AG04450 (cell line): ENCODE results near the gene RANBP9. TPM values are rescaled to one million over a fixed set of nuclear protein-coding genes. Genes with fewer than 3 reads are reported as not detected.

ENCODE experiments used
- CTCF ChIA-PET: fragments of 300-600, 350-600 bp; formaldehyde crosslinking; extraction: SDS; loops from one replicate; lab custom pipeline; 2022; ENCODE audit warnings: antibody characterized with exemption, inconsistent platforms; lab: Charles Lee
- POLR2A ChIA-PET: fragments of 350-600 bp; formaldehyde crosslinking; extraction: SDS; loops from one replicate; lab custom pipeline; 2021; ENCODE audit warnings: antibody characterized with exemption, inconsistent platforms; lab: Yijun Ruan, JAX
- DNase-seq: peaks from one replicate; pipeline ENCODE4 v3.0.0-alpha.2; 2011; ENCODE audit warnings: low read depth, low spot score
- H3K27ac ChIP-seq: one replicate; pipeline ENCODE4 v1.5.1; 2012; ENCODE audit warnings: low read depth, low read length, control low read depth
- H3K27me3 ChIP-seq: one replicate; pipeline ENCODE4 v1.6.0; 2012; ENCODE audit warnings: low read length; ENCODE audit not compliant: control insufficient read depth, insufficient read depth
- H3K4me3 ChIP-seq: 2 replicates; pipeline ENCODE4 v1.5.1; 2011; ENCODE audit warnings: mild to moderate bottlenecking, low read depth, low read length, control low read depth
- H3K9me3 ChIP-seq: 2 replicates; pipeline ENCODE4 v1.5.1; 2012; ENCODE audit warnings: low read length; ENCODE audit not compliant: control insufficient read depth, insufficient read depth
- CTCF ChIP-seq: IDR thresholded peaks from 2 replicates; pipeline ENCODE4 v1.5.1; 2011; ENCODE audit warnings: low read depth, low read length, control low read depth, inconsistent platforms
- polyA plus RNA-seq: library from polyadenylated mRNA; depleted of rRNA; stranded (reverse); fragments of >200 nt; gene quantifications from 2 replicates; pipeline ENCODE4 v1.2.3, GENCODE V29; 2011

The RANBP9 gene
- polyA plus RNA-seq, 1 experiment, result 37.7 TPM

DNA sequence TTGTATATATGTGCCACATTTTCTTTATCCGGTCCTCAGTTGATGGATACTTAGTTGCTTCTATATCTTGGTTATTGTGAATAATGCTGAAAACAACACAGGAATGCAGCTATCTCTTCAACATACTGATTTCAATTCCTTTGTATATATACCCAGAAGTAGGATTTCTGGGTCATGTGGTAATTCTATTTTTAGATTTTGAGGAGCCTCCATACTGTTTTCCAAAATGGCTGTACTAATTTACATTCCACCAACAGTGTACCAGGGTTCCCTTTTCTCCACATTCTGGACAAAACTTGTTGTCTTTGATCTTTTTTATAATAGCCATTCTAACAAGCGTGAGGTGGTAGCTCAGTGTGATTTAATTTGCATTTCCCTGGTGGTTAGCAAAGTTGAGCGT lies 135.6 kb downstream of the RANBP9 start:
- DNase-seq, result no peak
- no peaks in the 10 kb centered on the region for H3K9me3 ChIP-seq
- no peaks in the 10 kb centered on the region for H3K27me3 ChIP-seq
- ChIA-PET POLR2A (interaction anchor here (2.4 kb wide), 1 partner anchor 220 kb away, joined by 9 read pairs; no protein-coding TSS in a partner anchor), CTCF (interaction anchor here (0.7 to 3.3 kb wide), 21 partner anchors 13 to 1977 kb away, joined by 3 to 34 read pairs (median 5); partner anchors contain the start of gene TBC1D7)
- TF ChIP-seq CTCF, result no peak
- H3K27ac ChIP-seq, result no peak overlapping the region
- no peak overlapping the region for H3K4me3 ChIP-seq

- ChIA-PET POLR2A (interaction anchor here (0.5 to 2.4 kb wide), 6 partner anchors 40 to 247 kb away, joined by 3 to 30 read pairs (median 10); partner anchors contain the start of genes GFOD1, NOL7 and TBC1D7), CTCF (interaction anchor here (0.6 to 3.3 kb wide), 48 partner anchors 12 to 1978 kb away, joined by 3 to 37 read pairs (median 4); partner anchors contain the start of genes NOL7 and TBC1D7)
- no peak for DNase-seq
- Histone ChIP-seq H3K4me3 (peak overlapping the region; percentile 81), H3K9me3 (no peaks in the 10 kb centered on the region), H3K27me3 (no peaks in the 10 kb centered on the region), H3K27ac (peak overlapping the region; percentile 73)
- TF ChIP-seq CTCF, result peak; percentile 86
Measured at GRCh38 chr6:13575377-13575775, 136.3 kb downstream of the RANBP9 start.

- DNase-seq, result peak; percentile 57
- ChIA-PET POLR2A (interaction anchor here (0.5 to 2.4 kb wide), 12 partner anchors 12 to 272 kb away, joined by 3 to 30 read pairs (median 4); partner anchors contain the start of genes GFOD1, NOL7 and TBC1D7), CTCF (interaction anchor here (0.5 to 3.3 kb wide), 61 partner anchors 9 to 1598 kb away, joined by 3 to 37 read pairs (median 4); partner anchors contain the start of genes NOL7 and TBC1D7)
- Histone ChIP-seq H3K27ac (peak within 1 kb of the TSS; percentile 73), H3K9me3 (no peaks in the 10 kb centered on the region), H3K27me3 (no peaks in the 10 kb centered on the region), H3K4me3 (peak within 1 kb of the TSS; percentile 81)
- no peak for TF ChIP-seq CTCF
Measured at GRCh38 chr6:13574571-13575376, 136.9 kb downstream of the RANBP9 start, which contains the start of gene SIRT5. SIRT5 (plus strand) TSS chr6:13574601; CDS start chr6:13584111, 9,510 bp downstream.

DNA sequence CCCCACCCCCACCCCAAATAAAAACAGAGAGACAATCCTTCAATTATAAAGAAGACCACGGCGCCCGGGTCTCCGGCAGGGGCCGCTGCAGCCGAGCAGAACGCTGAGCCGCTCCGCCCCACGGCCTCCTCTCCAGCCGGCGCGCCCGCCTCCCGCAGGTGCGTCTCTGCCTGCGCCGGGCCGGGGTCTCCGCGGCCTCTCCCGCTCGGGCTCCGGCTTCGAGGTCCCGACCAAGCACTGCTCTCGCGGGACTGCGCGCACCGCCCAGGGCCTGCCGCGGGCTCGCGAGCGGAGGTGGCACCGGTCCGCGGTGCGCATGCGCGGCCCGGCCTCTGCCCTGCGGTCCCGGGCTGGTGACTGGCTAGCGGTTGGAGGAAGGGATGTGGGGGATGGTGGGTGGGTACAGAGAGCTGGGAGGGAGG lies 137.5 kb downstream of the RANBP9 start:
- CTCF ChIA-PET, result interaction anchor here (0.5 to 3.3 kb wide), 36 partner anchors 8 to 1598 kb away, joined by 3 to 37 read pairs (median 5); partner anchors contain the start of genes NOL7 and TBC1D7
- no peaks in the 10 kb centered on the region for H3K9me3 ChIP-seq
- H3K27me3 ChIP-seq, result no peaks in the 10 kb centered on the region
- POLR2A ChIA-PET, result interaction anchor here (0.6 to 2.4 kb wide), 10 partner anchors 13 to 271 kb away, joined by 3 to 30 read pairs (median 4); partner anchors contain the start of genes GFOD1, NOL7 and TBC1D7
- H3K4me3 ChIP-seq, result peak overlapping the region; percentile 81
- H3K27ac ChIP-seq, result peak overlapping the region; percentile 73
- peak; percentile 77 for DNase-seq
- TF ChIP-seq CTCF, result peak; percentile 42
